ENCODE results near the gene PRR18. TPM values are rescaled to one million over a fixed set of nuclear protein-coding genes. Genes with fewer than 3 reads are reported as not detected.

The PRR18 gene
- total RNA-seq, 1 donor from 2014 or later, result not detected

GRCh38 chr6:166304106-166304505 lies 4.1 kb downstream of the PRR18 start:
- Mint-ChIP-seq H3K4me1 (ENCODE audit: unreplicated experiment) (peaks cover 4% of the 10 kb centered on the region), H3K36me3 (ENCODE audit: unreplicated experiment) (no peaks in the 10 kb centered on the region), H3K27me3 (ENCODE audit: unreplicated experiment) (peaks cover 48% of the 10 kb centered on the region), H3K9me3 (ENCODE audit: unreplicated experiment) (no peaks in the 10 kb centered on the region), H3K27ac (ENCODE audit: unreplicated experiment) (no peak overlapping the region), H3K4me3 (ENCODE audit: unreplicated experiment) (no peak overlapping the region)
- no peak for TF ChIP-seq CTCF (IDR thresholded peaks at IDR 0.05)
- DNase-seq (ENCODE audit: extremely low spot score, unreplicated experiment), result peak; percentile 63

GRCh38 chr6:166301611-166302529 lies 6.3 kb downstream of the PRR18 start:
- H3K4me1 Mint-ChIP-seq (ENCODE audit: unreplicated experiment), result no peaks in the 10 kb centered on the region
- H3K27ac Mint-ChIP-seq (ENCODE audit: unreplicated experiment), result no peak overlapping the region
- no peak for TF ChIP-seq CTCF (IDR thresholded peaks at IDR 0.05)
- peaks cover 50% of the 10 kb centered on the region for H3K27me3 Mint-ChIP-seq (ENCODE audit: unreplicated experiment)
- DNase-seq (ENCODE audit: extremely low spot score, unreplicated experiment), result no peak
- H3K36me3 Mint-ChIP-seq (ENCODE audit: unreplicated experiment), result no peaks in the 10 kb centered on the region
- H3K4me3 Mint-ChIP-seq (ENCODE audit: unreplicated experiment), result no peak overlapping the region
- H3K9me3 Mint-ChIP-seq (ENCODE audit: unreplicated experiment), result no peaks in the 10 kb centered on the region

GRCh38 chr6:166300357-166300987 lies 7.7 kb downstream of the PRR18 start:
- H3K4me1 Mint-ChIP-seq (ENCODE audit: unreplicated experiment), result no peaks in the 10 kb centered on the region
- no peak for TF ChIP-seq CTCF (IDR thresholded peaks at IDR 0.05)
- no peak for DNase-seq (ENCODE audit: extremely low spot score, unreplicated experiment)
- no peaks in the 10 kb centered on the region for H3K36me3 Mint-ChIP-seq (ENCODE audit: unreplicated experiment)
- H3K27me3 Mint-ChIP-seq (ENCODE audit: unreplicated experiment), result peaks cover 46% of the 10 kb centered on the region
- no peaks in the 10 kb centered on the region for H3K9me3 Mint-ChIP-seq (ENCODE audit: unreplicated experiment)
- H3K27ac Mint-ChIP-seq (ENCODE audit: unreplicated experiment), result no peak overlapping the region
- H3K4me3 Mint-ChIP-seq (ENCODE audit: unreplicated experiment), result no peak overlapping the region

- peaks cover 35% of the 10 kb centered on the region for H3K27me3 Mint-ChIP-seq (ENCODE audit: unreplicated experiment)
- H3K4me1 Mint-ChIP-seq (ENCODE audit: unreplicated experiment), result no peaks in the 10 kb centered on the region
- peak; percentile 67 for DNase-seq (ENCODE audit: extremely low spot score, unreplicated experiment)
- H3K4me3 Mint-ChIP-seq (ENCODE audit: unreplicated experiment), result no peak overlapping the region
- H3K27ac Mint-ChIP-seq (ENCODE audit: unreplicated experiment), result no peak overlapping the region
- H3K9me3 Mint-ChIP-seq (ENCODE audit: unreplicated experiment), result no peaks in the 10 kb centered on the region
- H3K36me3 Mint-ChIP-seq (ENCODE audit: unreplicated experiment), result no peaks in the 10 kb centered on the region
- TF ChIP-seq CTCF (IDR thresholded peaks at IDR 0.05), result no peak
These were observed 10.6 kb downstream of the PRR18 start for GRCh38 chr6:166297606-166298005.
